MCF 10A (cell line): ENCODE data around the gene SERTAD3. TPM values are rescaled to one million over a fixed set of nuclear protein-coding genes. Genes with fewer than 3 reads are reported as not detected.
"Not testable (repeated sequence)": the region's sequence is repeated elsewhere in the genome, so short reads cannot be mapped to it uniquely, and the experiment has no call there.

ENCODE experiments used
- BruUV-seq: library from RNA; stranded (reverse); fragments of 400-500 nt; replicated peaks from 2 replicates; lab custom pipeline; 2021; lab: Mats Ljungman, UMichigan
- CTCF ChIA-PET: fragments of 300-600 bp; sonication (Branson Sonifier 250); formaldehyde crosslinking; extraction: SDS; loops from one replicate; lab custom pipeline; 2021; ENCODE audit warnings: antibody characterized with exemption, inconsistent platforms; lab: Yijun Ruan, JAX
- POLR2A ChIA-PET: fragments of 300-600, 350-650 bp; sonication (Branson Sonifier 250); formaldehyde crosslinking; extraction: SDS; loops from one replicate; lab custom pipeline; 2020; ENCODE audit warnings: antibody characterized with exemption, inconsistent platforms; lab: Yijun Ruan, JAX
- DNase-seq: peaks from one replicate; pipeline ENCODE4 v3.0.0-alpha.2; 2018; ENCODE audit not compliant: unreplicated experiment
- H3K27ac Mint-ChIP-seq: one replicate; pipeline ENCODE4 v1.8.0; 2022; ENCODE audit warnings: mild to moderate bottlenecking, low read depth, mixed read lengths; ENCODE audit not compliant: unreplicated experiment
- H3K27me3 Mint-ChIP-seq: one replicate; pipeline ENCODE4 v1.8.0; 2022; ENCODE audit warnings: mixed read lengths; ENCODE audit not compliant: insufficient read depth, unreplicated experiment
- H3K36me3 Mint-ChIP-seq: one replicate; pipeline ENCODE4 v1.8.0; 2022; ENCODE audit warnings: mild to moderate bottlenecking, moderate library complexity, mixed read lengths; ENCODE audit not compliant: insufficient read depth, unreplicated experiment
- H3K4me1 Mint-ChIP-seq: one replicate; pipeline ENCODE4 v1.8.0; 2022; ENCODE audit warnings: mixed read lengths; ENCODE audit not compliant: insufficient read depth, unreplicated experiment
- H3K4me3 Mint-ChIP-seq: one replicate; pipeline ENCODE4 v1.8.0; 2022; ENCODE audit warnings: mild to moderate bottlenecking, moderate library complexity, mixed read lengths; ENCODE audit not compliant: unreplicated experiment
- H3K9me3 Mint-ChIP-seq: one replicate; pipeline ENCODE4 v1.8.0; 2022; ENCODE audit warnings: mixed read lengths; ENCODE audit not compliant: unreplicated experiment
- intact Hi-C: fragments of 100-400 bp; cut with micrococcal nuclease; formaldehyde crosslinking; loops from 2 replicates; pipeline ENCODE4 v1.14.1; 2022
- total RNA-seq: library from RNA; stranded (reverse); gene quantifications from 2 replicates; pipeline ENCODE4 v1.2.3, GENCODE V29; 2022
- TF ChIP-seq, protein P1 (sequence below): fragments of 200-600 bp; IDR thresholded peaks from one replicate; pipeline ENCODE4 v1.8.0; 2022; ENCODE audit warnings: antibody characterized with exemption, mild to moderate bottlenecking; ENCODE audit not compliant: unreplicated experiment

Gene SERTAD3
- total RNA-seq, 1 experiment from 2014 or later: 23.3 TPM

GRCh38 chr19:40438284-40438683 is 5.9 kb downstream of the SERTAD3 start:
- H3K4me1 Mint-ChIP-seq: peaks cover 14% of the 10 kb centered on the region
- TF ChIP-seq, protein P1, sequence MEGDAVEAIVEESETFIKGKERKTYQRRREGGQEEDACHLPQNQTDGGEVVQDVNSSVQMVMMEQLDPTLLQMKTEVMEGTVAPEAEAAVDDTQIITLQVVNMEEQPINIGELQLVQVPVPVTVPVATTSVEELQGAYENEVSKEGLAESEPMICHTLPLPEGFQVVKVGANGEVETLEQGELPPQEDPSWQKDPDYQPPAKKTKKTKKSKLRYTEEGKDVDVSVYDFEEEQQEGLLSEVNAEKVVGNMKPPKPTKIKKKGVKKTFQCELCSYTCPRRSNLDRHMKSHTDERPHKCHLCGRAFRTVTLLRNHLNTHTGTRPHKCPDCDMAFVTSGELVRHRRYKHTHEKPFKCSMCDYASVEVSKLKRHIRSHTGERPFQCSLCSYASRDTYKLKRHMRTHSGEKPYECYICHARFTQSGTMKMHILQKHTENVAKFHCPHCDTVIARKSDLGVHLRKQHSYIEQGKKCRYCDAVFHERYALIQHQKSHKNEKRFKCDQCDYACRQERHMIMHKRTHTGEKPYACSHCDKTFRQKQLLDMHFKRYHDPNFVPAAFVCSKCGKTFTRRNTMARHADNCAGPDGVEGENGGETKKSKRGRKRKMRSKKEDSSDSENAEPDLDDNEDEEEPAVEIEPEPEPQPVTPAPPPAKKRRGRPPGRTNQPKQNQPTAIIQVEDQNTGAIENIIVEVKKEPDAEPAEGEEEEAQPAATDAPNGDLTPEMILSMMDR: no peak
- no peak for DNase-seq
- intact Hi-C loops: no loop called here
- BruUV-seq: no TSS peak
- no peaks in the 10 kb centered on the region for H3K27me3 Mint-ChIP-seq
- ChIA-PET CTCF (interaction anchor here (0.7 to 1.8 kb wide), 3 partner anchors 12 to 166 kb away, joined by 3 to 7 read pairs (median 6); no protein-coding TSS in a partner anchor), POLR2A (interaction anchor here (0.7 to 10.0 kb wide), 3 partner anchors 12 to 134 kb away, joined by 3 to 124 read pairs (median 3); partner anchors contain the start of gene SERTAD1)
- no peak overlapping the region for H3K27ac Mint-ChIP-seq
- H3K36me3 Mint-ChIP-seq: peaks cover 38% of the 10 kb centered on the region
- no peak overlapping the region for H3K4me3 Mint-ChIP-seq
- H3K9me3 Mint-ChIP-seq: no peaks in the 10 kb centered on the region

DNA sequence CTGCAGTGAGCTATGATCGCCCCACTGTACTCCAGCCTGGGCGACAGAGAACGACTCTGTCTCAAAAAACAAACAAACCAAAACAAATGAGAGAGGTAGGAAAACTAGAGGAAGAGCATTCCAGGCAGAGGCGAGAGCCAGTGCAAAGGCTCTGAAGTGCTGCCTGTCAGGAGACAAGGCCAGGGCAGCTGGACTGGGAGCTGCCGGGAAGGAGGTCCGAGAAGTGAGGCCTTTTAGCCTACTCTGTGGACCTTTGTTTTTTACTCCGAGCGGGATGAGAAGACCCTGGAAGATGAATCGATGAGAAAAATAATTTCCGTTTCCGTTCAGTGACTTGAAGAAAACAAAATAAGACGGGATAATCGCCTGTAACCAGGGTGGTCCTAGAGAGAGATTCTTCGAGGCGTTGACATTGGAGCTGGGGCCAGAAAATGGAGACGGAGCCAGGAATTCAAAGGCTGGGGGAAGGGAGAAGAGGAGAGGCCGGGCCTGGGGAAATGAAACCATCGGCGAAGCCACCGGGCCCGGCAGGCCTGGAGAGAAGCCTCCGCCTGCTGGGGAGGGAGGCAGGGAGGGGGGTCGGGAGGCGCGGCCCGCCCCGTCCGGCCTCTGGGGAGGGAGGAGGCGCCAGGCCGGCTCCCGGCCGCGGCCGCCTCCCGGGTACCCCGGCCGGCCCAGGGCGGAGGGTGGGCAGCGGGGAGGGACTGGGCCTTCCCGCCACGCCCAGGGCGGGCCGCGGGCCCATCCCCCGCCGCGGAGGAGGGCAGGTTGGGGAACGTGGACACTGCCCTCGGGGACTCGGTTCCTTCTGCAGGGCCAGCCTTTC is 10.5 kb downstream of the SERTAD3 start:
- H3K36me3 Mint-ChIP-seq: peaks cover 4% of the 10 kb centered on the region
- TSS peak; percentile 95 for BruUV-seq
- peaks cover 11% of the 10 kb centered on the region for H3K4me1 Mint-ChIP-seq
- ChIA-PET POLR2A (interaction anchor here (0.8 to 3.6 kb wide), 15 partner anchors 7 to 283 kb away, joined by 3 to 59 read pairs (median 6); partner anchors contain the start of genes BLVRB, COQ8B, ITPKC and SERTAD1), CTCF (interaction anchor here (1.1 to 1.4 kb wide), 3 partner anchors 11 to 201 kb away, joined by 4 to 7 read pairs (median 5); no protein-coding TSS in a partner anchor)
- peak; percentile 93 for DNase-seq
- peak overlapping the region; percentile 97 for H3K27ac Mint-ChIP-seq
- H3K4me3 Mint-ChIP-seq: peak overlapping the region; percentile 78
- no peaks in the 10 kb centered on the region for H3K9me3 Mint-ChIP-seq
- TF ChIP-seq, protein P1: no peak
- H3K27me3 Mint-ChIP-seq: no peaks in the 10 kb centered on the region
- intact Hi-C loops: no loop called here

GRCh38 chr19:40432760-40433159 is 11.4 kb downstream of the SERTAD3 start:
- ChIA-PET CTCF (interaction anchor here (1.2 to 1.4 kb wide), 2 partner anchors 10 to 13 kb away, joined by 5 to 7 read pairs; no protein-coding TSS in a partner anchor), POLR2A (interaction anchor here (0.8 to 3.6 kb wide), 10 partner anchors 8 to 284 kb away, joined by 3 to 59 read pairs (median 6); partner anchors contain the start of genes COQ8B, ITPKC and SERTAD3)
- intact Hi-C loops, H3K27me3 Mint-ChIP-seq, H3K9me3 Mint-ChIP-seq, DNase-seq, H3K36me3 Mint-ChIP-seq, BruUV-seq: not testable (repeated sequence)
- Mint-ChIP-seq H3K27ac (peak overlapping the region; percentile 97), H3K4me3 (peak overlapping the region; percentile 78), H3K4me1 (peaks cover 11% of the 10 kb centered on the region)

DNA sequence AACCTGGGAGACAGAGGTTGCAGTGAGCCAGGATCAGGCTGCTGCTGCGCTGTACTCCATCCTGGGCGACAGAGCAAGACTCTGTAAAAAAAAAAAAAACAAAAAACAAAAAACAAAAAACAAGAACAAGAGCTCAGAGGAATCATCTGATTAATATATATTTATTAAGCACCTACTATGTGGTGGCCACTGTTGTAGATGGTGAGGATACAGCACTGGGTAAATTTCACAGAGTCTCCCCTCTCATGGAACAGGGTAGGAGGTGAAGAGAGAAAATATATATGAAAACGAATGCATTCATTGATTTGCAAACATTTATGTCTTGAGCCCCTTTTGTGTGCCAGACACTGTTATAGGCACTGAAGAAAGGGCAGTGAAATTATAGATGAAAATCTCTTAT is 12.4 kb downstream of the SERTAD3 start:
- DNase-seq: no peak
- Mint-ChIP-seq H3K4me1 (peaks cover 11% of the 10 kb centered on the region), H3K9me3 (no peaks in the 10 kb centered on the region), H3K27me3 (no peaks in the 10 kb centered on the region), H3K4me3 (no peak overlapping the region), H3K36me3 (no peaks in the 10 kb centered on the region), H3K27ac (no peak overlapping the region)
- TF ChIP-seq, protein P1: no peak
- intact Hi-C loops: no loop called here
- ChIA-PET POLR2A (interaction anchor here (3.6 kb wide), 1 partner anchor 11 kb away, joined by 26 read pairs; no protein-coding TSS in a partner anchor), CTCF (no interaction called here)
- no TSS peak for BruUV-seq

GRCh38 chr19:40430242-40430641 is 13.9 kb downstream of the SERTAD3 start:
- H3K9me3 Mint-ChIP-seq, H3K27me3 Mint-ChIP-seq, H3K4me3 Mint-ChIP-seq, BruUV-seq, intact Hi-C loops, H3K36me3 Mint-ChIP-seq, H3K27ac Mint-ChIP-seq, DNase-seq: not testable (repeated sequence)
- POLR2A ChIA-PET: interaction anchor here (0.7 kb wide), 1 partner anchor 58 kb away, joined by 3 read pairs; no protein-coding TSS in a partner anchor
- CTCF ChIA-PET: interaction anchor here (0.6 to 1.7 kb wide), 3 partner anchors 9 to 22 kb away, joined by 3 read pairs; no protein-coding TSS in a partner anchor
- peaks cover 11% of the 10 kb centered on the region for H3K4me1 Mint-ChIP-seq

DNA sequence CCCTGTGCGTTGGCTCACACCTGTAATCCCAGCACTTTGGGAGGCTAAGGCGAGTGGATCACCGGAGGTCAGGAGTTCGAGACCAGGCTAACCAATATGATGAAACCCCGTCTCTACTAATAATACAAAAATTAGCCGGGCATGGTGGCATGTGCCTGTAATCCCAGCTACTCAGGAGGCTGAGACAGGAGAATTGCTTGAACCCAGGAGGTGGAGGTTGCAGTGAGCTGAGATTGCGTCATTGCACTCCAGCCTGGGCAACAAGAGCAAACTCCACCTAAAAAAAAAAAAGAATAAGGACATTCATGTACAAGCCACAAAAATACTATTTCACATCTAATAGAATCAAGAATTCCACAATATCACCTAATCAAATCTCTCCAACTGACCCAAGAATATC is 15.9 kb downstream of the SERTAD3 start:
- ChIA-PET CTCF (interaction anchor here (1.3 kb wide), 1 partner anchor 15 kb away, joined by 3 read pairs; no protein-coding TSS in a partner anchor), POLR2A (interaction anchor here (1.0 to 3.3 kb wide), 3 partner anchors 13 to 287 kb away, joined by 4 to 124 read pairs (median 39); partner anchors contain the start of gene SERTAD3)
- intact Hi-C loops, H3K4me1 Mint-ChIP-seq, H3K4me3 Mint-ChIP-seq, BruUV-seq, H3K36me3 Mint-ChIP-seq, DNase-seq, H3K27me3 Mint-ChIP-seq, H3K27ac Mint-ChIP-seq, H3K9me3 Mint-ChIP-seq: not testable (repeated sequence)
